Stimulated activated CD4-positive, alpha-beta T cell treated with anti-CD3 and anti-CD28 coated beads, Interleukin-15, amount 100 ng/mL, for 48 hours (primary cell): ENCODE measurements around the gene ABCA12.
"Not testable (repeated sequence)": the region's sequence is repeated elsewhere in the genome, so short reads cannot be mapped to it uniquely, and the experiment has no call there.

Source experiments
- DNase-seq, 2 donors: peaks; one replicate each; pipeline ENCODE4 v3.0.0-alpha.2; 2020; ENCODE audit warnings: low read depth in 2 of 2

ABCA12 gene, protein sequence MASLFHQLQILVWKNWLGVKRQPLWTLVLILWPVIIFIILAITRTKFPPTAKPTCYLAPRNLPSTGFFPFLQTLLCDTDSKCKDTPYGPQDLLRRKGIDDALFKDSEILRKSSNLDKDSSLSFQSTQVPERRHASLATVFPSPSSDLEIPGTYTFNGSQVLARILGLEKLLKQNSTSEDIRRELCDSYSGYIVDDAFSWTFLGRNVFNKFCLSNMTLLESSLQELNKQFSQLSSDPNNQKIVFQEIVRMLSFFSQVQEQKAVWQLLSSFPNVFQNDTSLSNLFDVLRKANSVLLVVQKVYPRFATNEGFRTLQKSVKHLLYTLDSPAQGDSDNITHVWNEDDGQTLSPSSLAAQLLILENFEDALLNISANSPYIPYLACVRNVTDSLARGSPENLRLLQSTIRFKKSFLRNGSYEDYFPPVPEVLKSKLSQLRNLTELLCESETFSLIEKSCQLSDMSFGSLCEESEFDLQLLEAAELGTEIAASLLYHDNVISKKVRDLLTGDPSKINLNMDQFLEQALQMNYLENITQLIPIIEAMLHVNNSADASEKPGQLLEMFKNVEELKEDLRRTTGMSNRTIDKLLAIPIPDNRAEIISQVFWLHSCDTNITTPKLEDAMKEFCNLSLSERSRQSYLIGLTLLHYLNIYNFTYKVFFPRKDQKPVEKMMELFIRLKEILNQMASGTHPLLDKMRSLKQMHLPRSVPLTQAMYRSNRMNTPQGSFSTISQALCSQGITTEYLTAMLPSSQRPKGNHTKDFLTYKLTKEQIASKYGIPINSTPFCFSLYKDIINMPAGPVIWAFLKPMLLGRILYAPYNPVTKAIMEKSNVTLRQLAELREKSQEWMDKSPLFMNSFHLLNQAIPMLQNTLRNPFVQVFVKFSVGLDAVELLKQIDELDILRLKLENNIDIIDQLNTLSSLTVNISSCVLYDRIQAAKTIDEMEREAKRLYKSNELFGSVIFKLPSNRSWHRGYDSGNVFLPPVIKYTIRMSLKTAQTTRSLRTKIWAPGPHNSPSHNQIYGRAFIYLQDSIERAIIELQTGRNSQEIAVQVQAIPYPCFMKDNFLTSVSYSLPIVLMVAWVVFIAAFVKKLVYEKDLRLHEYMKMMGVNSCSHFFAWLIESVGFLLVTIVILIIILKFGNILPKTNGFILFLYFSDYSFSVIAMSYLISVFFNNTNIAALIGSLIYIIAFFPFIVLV (N-terminal part only)

GRCh38 chr2:215138479-215138878, at the start of gene ABCA12:
ABCA12 (minus strand) TSS chr2:215138626; CDS start chr2:215138208, 418 bp downstream.
- no peak for DNase-seq

DNA sequence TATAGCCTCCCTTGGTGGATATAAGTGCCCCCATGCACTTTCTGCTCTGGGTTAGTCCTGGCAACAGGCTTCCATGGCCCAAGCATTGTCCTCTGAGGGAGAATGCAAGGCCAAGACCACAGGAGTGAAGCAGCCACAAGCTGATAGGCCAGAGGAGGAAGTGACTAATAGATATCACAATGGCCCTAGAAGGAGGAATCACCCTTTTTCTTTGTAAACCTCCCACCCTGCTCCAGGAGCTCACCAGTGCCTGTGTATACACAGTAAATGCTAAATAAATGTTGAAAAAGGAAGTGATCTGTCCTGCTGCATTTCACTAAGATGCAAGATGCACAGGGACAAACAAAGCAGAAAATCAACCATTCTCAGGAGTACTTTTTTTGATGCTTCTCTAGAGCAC, 49.7 kb upstream of the ABCA12 start:
- DNase-seq, result no peak

DNA sequence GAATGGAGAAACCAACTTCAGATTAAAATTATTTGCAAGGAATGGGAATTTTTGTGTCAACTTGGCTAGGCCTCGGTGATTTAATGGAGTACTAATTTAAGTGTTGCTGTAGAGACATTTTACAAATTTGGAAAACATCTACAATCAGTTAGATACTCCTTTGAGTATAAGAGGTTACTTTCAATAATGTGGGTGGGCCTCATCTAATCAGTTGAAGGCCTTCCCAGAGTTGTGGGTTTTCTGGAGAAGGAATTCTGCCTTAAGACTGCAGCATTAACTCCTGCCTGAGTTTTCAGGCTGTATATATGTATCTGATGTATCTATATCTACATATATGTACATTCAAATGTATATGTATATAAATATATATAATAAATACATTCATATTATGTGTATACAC, 47.6 kb upstream of the ABCA12 start:
- DNase-seq, result no peak

DNA sequence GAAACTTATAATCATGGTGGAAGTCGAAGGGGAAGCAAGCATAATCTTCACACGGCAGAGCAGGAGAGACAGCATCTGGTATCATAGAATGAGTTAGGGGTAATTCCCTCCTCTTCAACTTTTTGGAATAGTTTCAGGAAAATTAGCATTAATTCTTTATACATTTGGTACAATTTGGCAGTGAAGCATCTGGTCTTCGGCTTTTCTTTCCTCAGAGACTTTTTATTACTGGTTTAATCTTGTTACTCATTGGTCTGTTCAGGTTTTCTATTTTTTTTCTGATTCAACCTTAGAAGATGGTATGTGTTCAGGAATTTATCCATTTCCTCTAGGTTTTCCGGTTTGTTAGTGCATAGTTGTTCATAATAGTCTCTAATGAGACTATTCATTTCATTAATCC, 39.7 kb upstream of the ABCA12 start:
- DNase-seq, result no peak

GRCh38 chr2:215171796-215172195, 33.4 kb upstream of the ABCA12 start:
- DNase-seq, result no peak

GRCh38 chr2:215171151-215171550, 32.7 kb upstream of the ABCA12 start:
- no peak for DNase-seq

DNA sequence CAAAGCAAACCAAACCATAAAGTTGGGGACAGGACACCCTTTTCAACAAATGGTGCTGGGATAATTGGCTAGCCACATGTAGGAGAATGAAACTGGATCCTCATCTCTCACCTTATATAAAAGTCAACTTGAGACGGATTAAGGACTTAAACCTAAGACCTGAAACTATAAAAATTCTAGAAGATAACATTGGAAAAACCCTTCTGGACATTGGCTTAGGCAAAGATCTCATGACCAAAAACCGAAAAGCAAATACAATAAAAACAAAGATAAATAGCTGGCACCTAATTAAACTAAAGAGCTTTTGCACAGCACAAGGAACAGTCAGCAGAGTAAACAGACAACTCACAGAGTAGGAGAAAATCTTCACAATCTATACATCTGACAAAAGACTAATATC, 28.1 kb upstream of the ABCA12 start:
- DNase-seq, result not testable (repeated sequence)

DNA sequence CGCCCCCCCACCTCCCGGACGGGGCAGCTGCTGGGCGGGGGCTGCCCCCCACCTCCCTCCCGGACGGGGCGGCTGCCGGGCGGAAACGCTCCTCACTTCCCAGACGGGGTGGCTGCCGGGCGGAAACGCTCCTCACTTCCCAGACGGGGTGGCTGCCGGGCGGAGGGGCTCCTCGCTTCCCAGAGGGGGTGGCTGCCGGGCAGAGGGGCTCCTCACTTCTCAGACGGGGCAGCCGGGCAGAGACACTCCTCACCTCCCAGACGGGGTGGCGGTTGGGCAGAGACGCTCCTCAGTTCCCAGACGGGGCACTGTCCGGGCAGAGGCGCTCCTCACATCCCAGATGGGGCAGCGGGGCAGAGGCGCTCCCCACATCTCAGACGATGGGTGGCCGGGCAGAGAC, 24.9 kb upstream of the ABCA12 start:
- DNase-seq, result not testable (repeated sequence)

- DNase-seq, result no peak
Measured at GRCh38 chr2:215161301-215161829, 22.9 kb upstream of the ABCA12 start.

DNA sequence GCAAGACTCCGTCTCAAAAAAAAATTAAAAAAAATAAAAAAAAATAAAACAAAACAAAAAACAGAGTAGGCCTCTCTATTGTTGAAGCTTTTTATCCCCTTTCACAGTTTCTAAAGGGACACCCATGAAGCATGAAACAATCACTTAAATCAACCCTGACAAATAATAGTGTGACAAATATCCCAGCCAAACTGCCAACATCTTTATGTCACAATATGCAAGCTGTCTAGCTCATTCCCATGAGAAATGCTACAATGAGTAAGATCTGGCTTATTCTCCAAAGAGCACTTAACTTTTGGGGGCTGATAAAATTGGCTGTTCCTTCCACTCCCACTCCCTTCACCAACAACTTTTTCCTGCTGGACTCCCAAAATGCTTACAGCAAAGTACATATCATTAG, 21.7 kb upstream of the ABCA12 start:
- no peak for DNase-seq

DNA sequence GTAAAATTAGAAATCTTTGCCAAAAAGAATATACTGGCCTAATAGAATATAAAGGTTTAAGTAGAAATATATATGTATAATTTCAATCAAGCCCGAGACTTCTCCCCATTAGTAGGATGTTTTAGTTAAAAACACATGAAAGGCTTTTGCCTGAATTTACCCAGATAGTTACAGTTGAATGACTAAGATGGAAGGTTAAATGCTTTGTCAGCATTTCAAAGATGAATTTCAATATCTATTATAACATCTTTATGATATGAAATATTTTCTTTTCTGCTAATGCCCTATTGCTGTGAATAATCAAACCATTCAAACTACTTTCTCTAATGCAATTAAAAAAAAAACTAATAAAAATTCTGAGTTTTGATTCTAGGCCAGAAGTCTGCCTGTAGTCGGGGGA, 18.0 kb upstream of the ABCA12 start:
- DNase-seq, result no peak

DNA sequence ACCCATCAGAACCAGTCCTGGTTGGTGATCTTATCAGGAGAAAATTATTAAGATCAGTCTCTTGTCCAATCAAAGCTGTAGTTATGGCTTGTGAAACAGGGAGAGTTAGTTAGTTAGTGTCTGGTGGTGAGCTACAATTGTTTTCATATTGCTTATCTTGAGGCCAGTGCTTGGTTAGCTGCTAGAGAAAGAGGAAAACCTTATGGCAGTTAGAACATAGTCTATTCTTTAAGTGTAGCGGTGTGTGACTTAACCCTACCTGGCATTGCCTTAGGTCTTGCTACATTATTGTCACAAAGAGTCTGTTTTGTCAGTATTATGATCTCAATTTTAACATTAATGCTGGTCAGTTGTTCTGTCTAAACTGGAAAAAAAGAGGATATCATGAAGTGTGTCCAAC, 11.5 kb upstream of the ABCA12 start:
- no peak for DNase-seq

DNA sequence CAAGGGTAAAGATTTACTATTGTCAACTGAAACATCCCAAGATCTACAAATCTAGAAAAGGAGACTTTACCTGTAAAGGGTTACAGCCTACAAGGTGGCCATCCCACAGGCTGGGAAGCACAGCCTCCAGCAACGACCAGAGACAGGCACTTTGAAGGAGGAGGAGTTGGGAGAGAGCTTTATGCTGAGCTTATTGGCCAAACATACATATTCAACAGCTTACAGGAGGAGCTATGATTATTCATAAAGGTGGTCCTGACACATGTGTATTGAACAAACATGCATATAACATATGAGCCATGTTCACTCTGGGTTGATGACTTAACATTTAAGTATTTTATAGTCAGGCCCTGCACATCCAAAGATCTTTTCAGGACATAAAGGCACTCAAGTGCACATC, 11.1 kb upstream of the ABCA12 start:
- no peak for DNase-seq

DNA sequence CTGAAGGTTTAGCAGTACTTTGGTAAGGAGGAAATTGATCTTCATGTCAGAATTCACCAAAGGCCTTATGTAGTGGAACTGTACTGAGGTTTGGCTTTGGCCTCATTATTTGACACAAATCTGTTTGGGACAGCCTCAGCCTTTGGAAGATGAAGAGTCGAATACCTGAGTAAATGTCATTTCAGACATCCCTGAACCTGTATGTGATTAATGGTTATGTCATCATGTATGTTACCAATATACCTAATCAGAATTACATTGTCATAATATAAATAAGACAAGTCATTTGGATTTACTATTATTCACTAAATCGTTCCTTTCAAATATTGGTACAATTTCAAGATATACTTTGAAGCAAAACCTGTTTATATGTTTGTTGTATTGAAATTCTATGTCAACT, 10.6 kb upstream of the ABCA12 start:
- no peak for DNase-seq

DNA sequence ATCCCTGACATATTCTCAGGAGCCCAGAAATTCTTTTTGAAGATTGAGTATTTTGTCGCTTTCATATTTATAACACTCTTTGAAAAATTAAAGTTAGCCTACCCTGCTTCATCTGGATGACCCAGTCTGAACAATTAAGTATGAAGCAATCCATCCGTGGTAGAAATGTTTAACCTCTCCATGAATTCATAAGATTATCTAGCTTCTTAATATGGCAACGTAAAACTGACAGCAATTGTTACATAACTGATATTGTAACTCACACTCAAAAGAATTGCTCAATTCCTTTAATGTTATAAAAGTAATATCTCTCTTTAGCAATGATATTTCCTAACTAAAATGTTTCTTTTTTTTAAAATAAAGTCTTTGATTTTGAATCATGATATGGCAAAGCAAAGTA, 7.2 kb upstream of the ABCA12 start:
- no peak for DNase-seq

GRCh38 chr2:215144106-215144875, 5.9 kb upstream of the ABCA12 start:
- no peak for DNase-seq

DNA sequence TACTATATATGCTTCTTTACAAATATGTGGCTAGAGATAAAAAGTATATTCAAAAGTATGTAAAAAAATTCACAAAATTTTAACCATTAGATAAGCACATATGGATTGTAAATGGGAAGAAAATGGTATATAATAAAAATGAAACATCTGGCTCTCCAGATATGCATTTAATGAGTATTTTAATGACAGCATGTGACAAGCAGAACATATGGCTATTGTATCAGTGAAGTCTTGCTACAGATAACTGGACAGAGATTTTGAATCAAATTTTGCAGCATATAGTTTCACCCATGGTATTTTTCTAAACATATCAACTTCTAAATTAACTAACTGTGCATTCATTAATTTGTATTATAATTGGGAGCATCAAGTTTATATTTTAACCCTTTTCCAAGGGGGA, 5.0 kb upstream of the ABCA12 start:
- no peak for DNase-seq

- DNase-seq, result no peak
Measured at GRCh38 chr2:215141706-215142105, 3.3 kb upstream of the ABCA12 start.

- no peak for DNase-seq
Measured at GRCh38 chr2:215140166-215140707, 1.8 kb upstream of the ABCA12 start.

DNA sequence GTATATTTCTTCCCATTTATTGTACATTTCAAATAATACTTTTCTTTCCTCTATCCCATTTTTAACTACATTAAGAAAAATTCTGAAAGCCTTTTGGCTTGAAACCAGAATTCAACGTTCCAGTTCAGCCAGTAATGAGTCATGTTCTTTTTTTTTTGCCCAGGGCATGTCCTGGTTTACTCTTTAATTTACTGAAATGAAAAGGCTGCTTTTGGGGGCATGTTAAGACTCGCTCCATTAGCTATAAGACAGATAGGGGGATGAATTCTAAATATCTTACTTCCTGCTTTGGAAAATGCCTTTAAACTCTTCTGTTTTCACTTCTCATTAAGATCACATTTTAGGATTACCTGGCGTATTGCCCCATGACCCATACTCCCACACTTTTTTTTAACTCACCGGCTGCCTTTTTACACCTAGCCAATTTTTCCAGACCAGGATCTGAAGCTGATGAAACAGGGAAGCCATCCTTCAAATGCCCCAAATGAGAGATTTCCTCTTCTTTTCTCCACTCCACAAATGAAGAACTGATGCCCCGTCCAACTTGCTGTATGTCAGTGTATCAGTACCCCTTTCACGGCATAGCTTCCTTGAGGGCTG, 585 bp downstream of the ABCA12 start:
- no peak for DNase-seq

GRCh38 chr2:215137329-215137686, 1.1 kb downstream of the ABCA12 start:
- no peak for DNase-seq
